ENCODE measurements around the gene ITPR1. TPM values are rescaled to one million over a fixed set of nuclear protein-coding genes. Genes with fewer than 3 reads are reported as not detected.

The ITPR1 gene
- polyA plus RNA-seq, 1 of the 3 experiments (the other 2 are of a cell fraction), result 5.9 TPM

GRCh38 chr3:4716266-4716665, 223.1 kb downstream of the ITPR1 start:
- Histone ChIP-seq H3K4me3 (ENCODE audit: low read depth in 2 of 2, low read length in 1 of 2) (no peak overlapping the region), H3K79me2 (ENCODE audit: insufficient read depth) (no peaks in the 10 kb centered on the region), H3F3A (replicated peaks; ENCODE audit: insufficient read depth) (peaks cover 12% of the 10 kb centered on the region), H3K36me3 (replicated peaks in 1 of 2; ENCODE audit: control insufficient read depth in 1 of 2, insufficient read depth in 2 of 2, low read length in 1 of 2) (peaks cover 0 to 11% of the 10 kb centered on the region in 2 experiments), H3K9ac (no peak overlapping the region), H3K27ac (ENCODE audit: low read depth in 2 of 2, low read length in 1 of 2) (peak overlapping the region; percentile 66 to 72; a peak in 3 of 4 replicates), H3K27me3 (ENCODE audit: insufficient read depth) (no peaks in the 10 kb centered on the region), H3K9me3 (no peaks in the 10 kb centered on the region), H2AFZ (ENCODE audit: low read depth) (no peak overlapping the region), H3K4me1 (ENCODE audit: control insufficient read depth in 1 of 2, insufficient read depth in 2 of 2, low read depth in 1 of 2, low read length in 1 of 2) (peaks cover 28 to 39% of the 10 kb centered on the region in 2 experiments), H3K4me2 (0 out of 2 replicates have a peak overlapping the region, but pooled peaks have one; percentile 31), H4K20me1 (ENCODE audit: insufficient read depth) (no peaks in the 10 kb centered on the region), H3K9me2 (no peaks in the 10 kb centered on the region)
- no peak for DNase-seq
- TF ChIP-seq POLR2AphosphoS5 (IDR thresholded peaks at IDR 0.05; ENCODE audit: low read depth, low read length), result no peak
- no peak for TF ChIP-seq FOXM1 (IDR thresholded peaks at IDR 0.05; ENCODE audit: low read depth)
- TF ChIP-seq JUND (IDR thresholded peaks at IDR 0.05), result no peak
- TF ChIP-seq RFX5 (IDR thresholded peaks at IDR 0.05; ENCODE audit: low read length), result no peak
- no peak for TF ChIP-seq RXRA (IDR thresholded peaks at IDR 0.05; ENCODE audit: borderline replicate concordance, low read depth)
- TF ChIP-seq USF1 (IDR thresholded peaks at IDR 0.05; ENCODE audit: borderline replicate concordance, low read depth), result no peak
- no peak for TF ChIP-seq NFIC (IDR thresholded peaks at IDR 0.05; ENCODE audit: borderline replicate concordance)
- no peak for TF ChIP-seq ZBTB33 (IDR thresholded peaks at IDR 0.05; ENCODE audit: borderline replicate concordance, low read depth)
- no peak for TF ChIP-seq REST (IDR thresholded peaks at IDR 0.05; ENCODE audit: low read depth, low read length)
- TF ChIP-seq NRF1 (IDR thresholded peaks at IDR 0.05; ENCODE audit: low read depth, low read length), result no peak
- TF ChIP-seq FOSL2 (IDR thresholded peaks at IDR 0.05; ENCODE audit: borderline replicate concordance, low read depth), result no peak
- TF ChIP-seq TCF12 (IDR thresholded peaks at IDR 0.05), result no peak
- TF ChIP-seq RAD21 (IDR thresholded peaks at IDR 0.05; ENCODE audit: low read length), result no peak
- TF ChIP-seq EZH2phosphoT487 (IDR thresholded peaks at IDR 0.05; ENCODE audit: borderline replicate concordance, low read depth), result no peak
- TF ChIP-seq TEAD4 (IDR thresholded peaks at IDR 0.05; ENCODE audit: borderline replicate concordance, insufficient read depth), result no peak
- no peak for TF ChIP-seq YY1 (IDR thresholded peaks at IDR 0.05; ENCODE audit: low read depth)
- TF ChIP-seq GABPA (IDR thresholded peaks at IDR 0.05; ENCODE audit: low read depth), result no peak
- 35% methylated on average over 1 of the region's 1 CpG for WGBS (ENCODE audit: low lambda C conversion rate)
- CTCF ChIA-PET, result interaction anchor here (0.8 to 13.0 kb wide), 7 partner anchors 10 to 405 kb away, joined by 3 to 277 read pairs (median 11); partner anchors contain the start of gene BHLHE40
- POLR2A ChIA-PET, result no interaction called here

All from SK-N-SH (cell line).